SU-DHL-6 (cell line): ENCODE measurements around the gene CAP2.

Experiments used
- H2AFZ ChIP-seq: fragments of 200-600 bp; sonication (generic); 2 replicates; pipeline ENCODE4 v1.6.1; 2014; ENCODE audit warnings: low read depth, mild to moderate bottlenecking, moderate library complexity, mixed read lengths, antibody characterized with exemption, low read length; ENCODE audit not compliant: severe bottlenecking
- H3F3A ChIP-seq: fragments of 200-600 bp; shearing (Covaris generic); 2 replicates; pipeline ENCODE4 v1.6.0; 2016; ENCODE audit warnings: antibody characterized with exemption, mild to moderate bottlenecking; ENCODE audit not compliant: insufficient read depth
- H3K27ac ChIP-seq: fragments of 200-600 bp; sonication (generic); 2 replicates; pipeline ENCODE4 v1.5.1; 2016; ENCODE audit warnings: low read depth, mild to moderate bottlenecking, low read length, moderate library complexity, mixed read lengths
- H3K27me3 ChIP-seq: fragments of 200-600 bp; sonication (generic), shearing (Covaris generic); 2 replicates; pipeline ENCODE4 v1.6.0; 2014; ENCODE audit warnings: mild to moderate bottlenecking, low read length
- H3K36me3 ChIP-seq: fragments of 200-600 bp; sonication (generic); 2 replicates; pipeline ENCODE4 v1.6.1; 2014; ENCODE audit warnings: mild to moderate bottlenecking, low read length, mixed read lengths
- H3K4me2 ChIP-seq: fragments of 300-600, 200-600 bp; shearing (Covaris generic), sonication (generic); 2 replicates; pipeline ENCODE4 v1.6.0; 2014; ENCODE audit warnings: low read length, low read depth, mild to moderate bottlenecking; ENCODE audit not compliant: poor library complexity, severe bottlenecking
- H3K4me3 ChIP-seq: fragments of 200-600 bp; sonication (generic); 2 replicates; pipeline ENCODE4 v1.5.1; 2014; ENCODE audit warnings: antibody characterized with exemption, low read length, mild to moderate bottlenecking, mixed read lengths; ENCODE audit not compliant: insufficient read depth, poor library complexity, severe bottlenecking
- H3K79me2 ChIP-seq: fragments of 200-600 bp; sonication (generic); 2 replicates; pipeline ENCODE4 v1.6.1; 2014; ENCODE audit warnings: mild to moderate bottlenecking, low read length, moderate library complexity; ENCODE audit not compliant: insufficient read depth
- H3K9ac ChIP-seq: fragments of 200-600 bp; sonication (generic); 2 replicates; pipeline ENCODE4 v1.7.0; 2014; ENCODE audit warnings: mild to moderate bottlenecking, low read length
- H3K9me2 ChIP-seq: fragments of 200-600 bp; sonication (generic); replicated peaks from 2 replicates; pipeline ENCODE4 v1.6.1; 2014; ENCODE audit warnings: low read length; ENCODE audit not compliant: insufficient read depth
- H3K9me3 ChIP-seq: fragments of 200-600 bp; sonication (generic); 2 replicates; pipeline ENCODE4 v1.6.1; 2014; ENCODE audit warnings: low read length, mixed read lengths; ENCODE audit not compliant: insufficient read depth
- H4K20me1 ChIP-seq: fragments of 200-600 bp; sonication (generic); 2 replicates; pipeline ENCODE4 v1.6.1; 2014; ENCODE audit warnings: low read depth, mild to moderate bottlenecking, antibody characterized with exemption, low read length, moderate library complexity, mixed read lengths
- EZH2phosphoT487 ChIP-seq: fragments of 200-600 bp; sonication (generic), shearing (Covaris generic); conservative IDR thresholded peaks from 2 replicates; pipeline ENCODE4 v1.6.1; 2018; ENCODE audit warnings: mild to moderate bottlenecking, antibody characterized with exemption, low read length, moderate library complexity, mixed read lengths
- TF ChIP-seq, protein P1 (sequence below): fragments of 200-600 bp; sonication (generic); IDR thresholded peaks from one replicate; pipeline ENCODE4 v1.5.1; 2017; ENCODE audit warnings: antibody characterized with exemption, mild to moderate bottlenecking, low read length, moderate library complexity; ENCODE audit not compliant: insufficient read depth, poor library complexity, severe bottlenecking

CAP2 gene

DNA sequence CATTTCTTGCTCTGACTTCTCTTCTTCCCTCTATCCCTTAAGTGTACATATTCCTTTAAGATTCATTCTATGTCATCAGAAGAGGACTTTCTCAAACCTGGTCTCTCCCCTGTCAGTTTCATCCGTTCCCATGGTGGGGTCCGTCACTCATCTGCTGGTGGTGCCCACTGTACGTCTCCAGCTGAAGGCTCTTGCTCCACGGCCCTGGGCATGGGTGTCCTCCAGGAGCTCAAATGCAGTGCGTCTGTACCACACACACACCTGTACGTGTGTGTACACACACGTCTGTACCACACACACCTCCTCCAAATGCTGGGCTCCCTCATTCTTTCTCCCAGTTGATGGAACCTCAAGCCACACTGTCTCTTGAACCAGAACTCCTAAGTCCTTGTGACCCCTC lies 85.6 kb downstream of the CAP2 start:
- TF ChIP-seq, protein P1, sequence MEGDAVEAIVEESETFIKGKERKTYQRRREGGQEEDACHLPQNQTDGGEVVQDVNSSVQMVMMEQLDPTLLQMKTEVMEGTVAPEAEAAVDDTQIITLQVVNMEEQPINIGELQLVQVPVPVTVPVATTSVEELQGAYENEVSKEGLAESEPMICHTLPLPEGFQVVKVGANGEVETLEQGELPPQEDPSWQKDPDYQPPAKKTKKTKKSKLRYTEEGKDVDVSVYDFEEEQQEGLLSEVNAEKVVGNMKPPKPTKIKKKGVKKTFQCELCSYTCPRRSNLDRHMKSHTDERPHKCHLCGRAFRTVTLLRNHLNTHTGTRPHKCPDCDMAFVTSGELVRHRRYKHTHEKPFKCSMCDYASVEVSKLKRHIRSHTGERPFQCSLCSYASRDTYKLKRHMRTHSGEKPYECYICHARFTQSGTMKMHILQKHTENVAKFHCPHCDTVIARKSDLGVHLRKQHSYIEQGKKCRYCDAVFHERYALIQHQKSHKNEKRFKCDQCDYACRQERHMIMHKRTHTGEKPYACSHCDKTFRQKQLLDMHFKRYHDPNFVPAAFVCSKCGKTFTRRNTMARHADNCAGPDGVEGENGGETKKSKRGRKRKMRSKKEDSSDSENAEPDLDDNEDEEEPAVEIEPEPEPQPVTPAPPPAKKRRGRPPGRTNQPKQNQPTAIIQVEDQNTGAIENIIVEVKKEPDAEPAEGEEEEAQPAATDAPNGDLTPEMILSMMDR: no peak
- TF ChIP-seq EZH2phosphoT487: no peak
- Histone ChIP-seq H3K27ac (no peak overlapping the region), H3K4me2 (no peak overlapping the region), H3K9ac (no peak overlapping the region), H3K9me3 (no peaks in the 10 kb centered on the region), H3K79me2 (no peaks in the 10 kb centered on the region), H4K20me1 (no peaks in the 10 kb centered on the region), H3K4me3 (no peak overlapping the region), H3K36me3 (no peaks in the 10 kb centered on the region), H3F3A (no peaks in the 10 kb centered on the region), H3K9me2 (no peaks in the 10 kb centered on the region), H2AFZ (no peak overlapping the region), H3K27me3 (0 out of 2 replicates have a peak, but pooled peaks cover 3% of the 10 kb centered on the region)

DNA sequence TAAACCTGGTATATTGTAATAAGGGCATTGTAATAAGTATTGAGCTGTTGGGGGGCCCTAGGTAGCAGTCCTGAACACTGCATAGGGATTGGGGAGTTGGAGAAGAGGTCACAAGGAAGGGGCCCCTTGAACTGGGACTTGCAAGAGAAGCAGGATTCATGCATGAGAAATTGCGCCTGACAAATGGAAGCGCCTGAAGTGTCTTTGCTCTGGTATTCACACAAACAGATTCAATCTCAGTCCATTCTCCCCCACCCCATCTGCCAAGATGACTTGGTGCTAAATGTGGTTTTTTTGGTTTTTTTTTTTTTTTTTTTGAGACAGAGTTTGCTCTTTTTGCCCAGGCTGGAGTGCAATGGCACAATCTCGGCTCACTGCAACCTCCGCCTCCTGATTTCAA lies 87.1 kb downstream of the CAP2 start:
- no peaks in the 10 kb centered on the region for H4K20me1 ChIP-seq
- TF ChIP-seq, protein P1: no peak
- TF ChIP-seq EZH2phosphoT487: no peak
- H3K4me2 ChIP-seq: no peak overlapping the region
- 0 out of 2 replicates have a peak, but pooled peaks cover 3% of the 10 kb centered on the region for H3K27me3 ChIP-seq
- no peak overlapping the region for H3K27ac ChIP-seq
- H3K9me2 ChIP-seq: no peaks in the 10 kb centered on the region
- no peaks in the 10 kb centered on the region for H3K79me2 ChIP-seq
- no peak overlapping the region for H3K4me3 ChIP-seq
- no peak overlapping the region for H2AFZ ChIP-seq
- no peaks in the 10 kb centered on the region for H3F3A ChIP-seq
- H3K9ac ChIP-seq: no peak overlapping the region
- no peaks in the 10 kb centered on the region for H3K9me3 ChIP-seq
- no peaks in the 10 kb centered on the region for H3K36me3 ChIP-seq

DNA sequence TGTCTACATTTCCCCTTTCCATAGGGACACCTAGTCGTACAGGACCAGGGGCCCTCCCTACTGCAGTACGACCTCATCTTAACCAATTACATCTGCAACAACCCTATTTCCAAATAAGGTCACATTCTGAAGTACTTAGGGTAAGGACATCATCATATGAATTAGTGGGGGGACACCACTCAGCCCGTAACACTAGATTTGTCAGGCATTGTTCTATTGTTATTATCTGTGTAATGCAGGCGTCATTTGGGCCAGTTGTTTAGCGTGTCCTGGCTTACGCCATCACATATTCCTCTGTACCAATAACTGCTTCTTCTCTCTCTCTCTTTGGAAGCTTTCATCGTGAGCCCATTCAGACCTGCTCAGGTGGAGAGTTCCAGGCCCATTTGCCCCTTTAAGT lies 89.3 kb downstream of the CAP2 start:
- no peaks in the 10 kb centered on the region for H4K20me1 ChIP-seq

More for the DNA sequence above, 89.3 kb downstream of the CAP2 start:
- no peak overlapping the region for H3K4me2 ChIP-seq
- no peak overlapping the region for H2AFZ ChIP-seq
- H3K27me3 ChIP-seq: no peaks in the 10 kb centered on the region
- no peak overlapping the region for H3K9ac ChIP-seq
- no peaks in the 10 kb centered on the region for H3K9me2 ChIP-seq
- no peak overlapping the region for H3K27ac ChIP-seq
- no peaks in the 10 kb centered on the region for H3K79me2 ChIP-seq
- no peaks in the 10 kb centered on the region for H3F3A ChIP-seq
- TF ChIP-seq, protein P1: no peak
- TF ChIP-seq EZH2phosphoT487: no peak
- H3K9me3 ChIP-seq: no peaks in the 10 kb centered on the region
- no peak overlapping the region for H3K4me3 ChIP-seq
- H3K36me3 ChIP-seq: no peaks in the 10 kb centered on the region
